ENCODE data around the gene HOXC6. TPM values are rescaled to one million over a fixed set of nuclear protein-coding genes. Genes with fewer than 3 reads are reported as not detected.

Gene HOXC6
- total and polyA plus RNA-seq, 9 of the 15 experiments (the other 6 are each of a cell fraction or from before 2014, with no cell fraction given) = 0.06 to 4.0 (median 1.4) TPM

DNA sequence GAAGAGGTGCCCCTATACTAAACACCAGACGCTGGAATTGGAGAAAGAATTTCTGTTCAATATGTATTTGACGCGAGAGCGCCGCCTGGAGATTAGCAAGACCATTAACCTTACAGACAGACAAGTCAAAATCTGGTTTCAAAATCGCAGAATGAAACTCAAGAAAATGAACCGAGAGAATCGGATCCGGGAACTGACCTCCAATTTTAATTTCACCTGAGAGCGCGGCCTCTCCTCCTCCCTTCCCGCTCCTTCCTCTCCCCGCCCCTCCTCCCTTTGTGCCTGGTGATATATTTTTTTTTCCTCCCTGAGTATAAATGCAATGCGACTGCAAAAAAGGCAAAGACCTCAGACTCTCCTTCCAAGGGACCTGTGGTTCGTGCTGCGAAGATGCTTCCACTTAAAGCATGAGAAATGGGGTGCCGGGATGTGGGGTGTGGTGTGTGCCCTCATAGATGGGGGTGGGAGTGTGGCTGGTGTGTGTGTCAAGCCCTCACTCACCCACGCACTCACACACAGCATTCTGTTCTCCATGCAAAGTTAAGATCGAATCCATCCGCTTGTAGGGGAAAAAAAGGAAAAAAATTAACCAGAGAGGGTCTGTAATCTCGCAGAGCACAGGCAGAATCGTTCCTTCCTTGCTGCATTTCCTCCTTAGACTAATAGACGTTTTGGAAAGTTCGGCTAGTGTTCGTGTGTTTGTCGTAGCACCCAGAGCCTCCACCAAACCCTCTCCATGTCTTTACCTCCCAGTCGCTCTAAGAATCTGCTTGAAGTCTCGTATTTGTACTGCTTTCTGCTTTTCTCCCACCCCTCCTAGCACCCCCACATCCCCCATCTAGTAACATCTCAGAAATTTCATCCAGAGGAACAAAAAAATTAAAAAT, 38.8 kb upstream of the HOXC6 start (continued):
- TF ChIP-seq AFF1 (IDR thresholded peaks at IDR 0.05; ENCODE audit: low read depth in 1 of 2, partially characterized antibody in 2 of 2) (peak in 1 of 2 experiments; percentile 14), CTCF (IDR thresholded peaks at IDR 0.05 in 2 of 3, conservative IDR thresholded peaks at IDR 0.05 in 1 of 3; ENCODE audit: insufficient read depth in 2 of 3, low read depth in 1 of 3, low read length in 3 of 3) (peak; percentile 53 to 77 (median 73)), JUND (IDR thresholded peaks at IDR 0.05; ENCODE audit: borderline replicate concordance, low read depth, low read length) (peak; percentile 18; the same call in 1 of the 2 replicates), JUND (tag; IDR thresholded peaks at IDR 0.05; ENCODE audit: borderline replicate concordance, low read depth, low read length) (no peak; the same call in 2 of the 3 replicates), SMC3 (conservative IDR thresholded peaks at IDR 0.05; ENCODE audit: insufficient read depth, low read depth, low read length) (0 out of 2 replicates have a peak, but pooled peaks have one; percentile 7)
